Osteoblast (primary cell): ENCODE results near the gene ELAVL3. TPM values are rescaled to one million over a fixed set of nuclear protein-coding genes. Genes with fewer than 3 reads are reported as not detected.

ENCODE experiments used
- DNase-seq: peaks from one replicate; pipeline ENCODE4 v3.0.0; 2011; ENCODE audit warnings: low spot score, mixed read lengths; ENCODE audit not compliant: insufficient read length; ENCODE audit errors: missing footprints
- H2AFZ ChIP-seq: 2 replicates; pipeline ENCODE4 v1.6.0; 2011; ENCODE audit warnings: mild to moderate bottlenecking, low read length
- H3K27ac ChIP-seq: 2 replicates; pipeline ENCODE4 v1.5.1; 2011; ENCODE audit warnings: mild to moderate bottlenecking, low read depth, low read length, moderate library complexity
- H3K27me3 ChIP-seq: 2 replicates; pipeline ENCODE4 v1.6.0; 2012; ENCODE audit warnings: mild to moderate bottlenecking, control low read depth, inconsistent platforms, low read length, moderate library complexity; ENCODE audit not compliant: insufficient read depth
- H3K36me3 ChIP-seq: 2 replicates; pipeline ENCODE4 v1.5.1; 2011; ENCODE audit warnings: mild to moderate bottlenecking, low read length, control low read depth, moderate library complexity; ENCODE audit not compliant: insufficient read depth
- H3K4me1 ChIP-seq: 2 replicates; pipeline ENCODE4 v1.5.1; 2011; ENCODE audit warnings: mild to moderate bottlenecking, low read length, control low read depth, moderate library complexity; ENCODE audit not compliant: insufficient read depth
- H3K4me2 ChIP-seq: 2 replicates; pipeline ENCODE4 v1.6.0; 2011; ENCODE audit warnings: mild to moderate bottlenecking, low read length; ENCODE audit not compliant: insufficient read depth
- H3K4me3 ChIP-seq: fragments of 200-600 bp; sonication (generic); 3 replicates; pipeline ENCODE4 v1.5.1; 2012; ENCODE audit warnings: mild to moderate bottlenecking, low read length, inconsistent platforms; ENCODE audit not compliant: insufficient read depth
- H3K79me2 ChIP-seq: 2 replicates; pipeline ENCODE4 v1.6.0; 2012; ENCODE audit warnings: mild to moderate bottlenecking, low read length, control low read depth, inconsistent platforms; ENCODE audit not compliant: insufficient read depth
- H3K9me3 ChIP-seq: 2 replicates; pipeline ENCODE4 v1.5.1; 2011; ENCODE audit warnings: low read depth, low read length, control low read depth
- H4K20me1 ChIP-seq: 2 replicates; pipeline ENCODE4 v1.6.0; 2012; ENCODE audit warnings: mild to moderate bottlenecking, low read length, control low read depth; ENCODE audit not compliant: insufficient read depth
- CTCF ChIP-seq: IDR thresholded peaks from 2 replicates; pipeline ENCODE4 v1.5.1; 2011; ENCODE audit warnings: mild to moderate bottlenecking, low read depth, low read length, moderate library complexity; ENCODE audit errors: extremely low read depth
- total RNA-seq: library from RNA; depleted of rRNA; stranded (reverse); fragments of >200 nt; gene quantifications from 2 replicates; pipeline ENCODE4 v1.2.3, GENCODE V29; 2012

Gene ELAVL3
- total RNA-seq, 1 donor, result 0.72 TPM

GRCh38 chr19:11506967-11507366, 26.1 kb upstream of the ELAVL3 start:
- H3K9me3 ChIP-seq, result no peaks in the 10 kb centered on the region
- no peak overlapping the region for H3K4me2 ChIP-seq
- DNase-seq, result no peak
- no peak overlapping the region for H2AFZ ChIP-seq
- no peaks in the 10 kb centered on the region for H4K20me1 ChIP-seq
- no peak overlapping the region for H3K4me3 ChIP-seq
- no peaks in the 10 kb centered on the region for H3K36me3 ChIP-seq
- H3K27me3 ChIP-seq, result no peaks in the 10 kb centered on the region
- no peak for TF ChIP-seq CTCF
- H3K79me2 ChIP-seq, result no peaks in the 10 kb centered on the region
- H3K27ac ChIP-seq, result no peak overlapping the region
- peaks cover 6% of the 10 kb centered on the region for H3K4me1 ChIP-seq

- Histone ChIP-seq H4K20me1 (no peaks in the 10 kb centered on the region), H3K4me3 (peak overlapping the region; percentile 88), H3K27ac (peak overlapping the region; percentile 48), H2AFZ (peak overlapping the region; percentile 96), H3K4me1 (peaks cover 6% of the 10 kb centered on the region), H3K4me2 (peak overlapping the region; percentile 94), H3K27me3 (no peaks in the 10 kb centered on the region), H3K36me3 (no peaks in the 10 kb centered on the region), H3K79me2 (no peaks in the 10 kb centered on the region), H3K9me3 (no peaks in the 10 kb centered on the region)
- DNase-seq, result no peak
- no peak for TF ChIP-seq CTCF
These were observed 25.3 kb upstream of the ELAVL3 start for GRCh38 chr19:11506101-11506555.

- no peaks in the 10 kb centered on the region for H4K20me1 ChIP-seq
- TF ChIP-seq CTCF, result no peak
- peak within 1 kb of the TSS; percentile 94 for H3K4me2 ChIP-seq
- no peaks in the 10 kb centered on the region for H3K27me3 ChIP-seq
- H3K79me2 ChIP-seq, result no peaks in the 10 kb centered on the region
- peaks cover 6% of the 10 kb centered on the region for H3K4me1 ChIP-seq
- peak; percentile 100 for DNase-seq
- H3K9me3 ChIP-seq, result no peaks in the 10 kb centered on the region
- peak within 1 kb of the TSS; percentile 88 for H3K4me3 ChIP-seq
- H3K27ac ChIP-seq, result peak within 1 kb of the TSS; percentile 74
- H2AFZ ChIP-seq, result peak within 1 kb of the TSS; percentile 96
- no peaks in the 10 kb centered on the region for H3K36me3 ChIP-seq
These were observed 24.8 kb upstream of the ELAVL3 start, which contains the start of gene ZNF653 for GRCh38 chr19:11505504-11506100. ZNF653 (minus strand) TSS chr19:11505839; CDS start chr19:11505786, 53 bp downstream.

GRCh38 chr19:11505032-11505503, 24.2 kb upstream of the ELAVL3 start:
- Histone ChIP-seq H3K4me2 (peak overlapping the region; percentile 94), H3K36me3 (no peaks in the 10 kb centered on the region), H3K27me3 (no peaks in the 10 kb centered on the region), H2AFZ (peak overlapping the region; percentile 74), H3K27ac (peak overlapping the region; percentile 74), H3K4me3 (peak overlapping the region; percentile 88), H3K79me2 (no peaks in the 10 kb centered on the region), H4K20me1 (peaks cover 2% of the 10 kb centered on the region), H3K4me1 (peaks cover 6% of the 10 kb centered on the region), H3K9me3 (no peaks in the 10 kb centered on the region)
- DNase-seq, result peak; percentile 100
- no peak for TF ChIP-seq CTCF
